Measurements from ENCODE around the gene ACTL10. TPM values are rescaled to one million over a fixed set of nuclear protein-coding genes. Genes with fewer than 3 reads are reported as not detected.

Gene ACTL10
- total RNA-seq, 1 experiment from 2014 or later = 1.3 TPM

GRCh38 chr20:33663161-33664084, 3.3 kb upstream of the ACTL10 start (continued):
- peak; percentile 42; the same call in 1 of the 2 replicates for TF ChIP-seq USF1 (CRISPR knock-in tag; IDR thresholded peaks at IDR 0.05)
- TF ChIP-seq FOXP1 (CRISPR knock-in tag; IDR thresholded peaks at IDR 0.05; ENCODE audit: borderline replicate concordance) = peak; percentile 17; the same call in 1 of the 2 replicates
- TF ChIP-seq FOXK1 (CRISPR knock-in tag; IDR thresholded peaks at IDR 0.05) = peak; percentile 58; the same call in 1 of the 2 replicates
- TF ChIP-seq E2F5 (CRISPR knock-in tag; IDR thresholded peaks at IDR 0.05) = peak; percentile 64; the same call in 1 of the 2 replicates
- 0 out of 2 replicates have a peak, but pooled peaks have one; percentile 27 for TF ChIP-seq ZNF219 (CRISPR knock-in tag; IDR thresholded peaks at IDR 0.05; ENCODE audit: borderline replicate concordance)
- TF ChIP-seq, protein P1, sequence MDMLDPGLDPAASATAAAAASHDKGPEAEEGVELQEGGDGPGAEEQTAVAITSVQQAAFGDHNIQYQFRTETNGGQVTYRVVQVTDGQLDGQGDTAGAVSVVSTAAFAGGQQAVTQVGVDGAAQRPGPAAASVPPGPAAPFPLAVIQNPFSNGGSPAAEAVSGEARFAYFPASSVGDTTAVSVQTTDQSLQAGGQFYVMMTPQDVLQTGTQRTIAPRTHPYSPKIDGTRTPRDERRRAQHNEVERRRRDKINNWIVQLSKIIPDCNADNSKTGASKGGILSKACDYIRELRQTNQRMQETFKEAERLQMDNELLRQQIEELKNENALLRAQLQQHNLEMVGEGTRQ (CRISPR knock-in tag; IDR thresholded peaks at IDR 0.05) = 0 out of 2 replicates have a peak, but pooled peaks have one; percentile 26
- TF ChIP-seq CREM (CRISPR knock-in tag; IDR thresholded peaks at IDR 0.05) = no peak
- TF ChIP-seq, protein P2, sequence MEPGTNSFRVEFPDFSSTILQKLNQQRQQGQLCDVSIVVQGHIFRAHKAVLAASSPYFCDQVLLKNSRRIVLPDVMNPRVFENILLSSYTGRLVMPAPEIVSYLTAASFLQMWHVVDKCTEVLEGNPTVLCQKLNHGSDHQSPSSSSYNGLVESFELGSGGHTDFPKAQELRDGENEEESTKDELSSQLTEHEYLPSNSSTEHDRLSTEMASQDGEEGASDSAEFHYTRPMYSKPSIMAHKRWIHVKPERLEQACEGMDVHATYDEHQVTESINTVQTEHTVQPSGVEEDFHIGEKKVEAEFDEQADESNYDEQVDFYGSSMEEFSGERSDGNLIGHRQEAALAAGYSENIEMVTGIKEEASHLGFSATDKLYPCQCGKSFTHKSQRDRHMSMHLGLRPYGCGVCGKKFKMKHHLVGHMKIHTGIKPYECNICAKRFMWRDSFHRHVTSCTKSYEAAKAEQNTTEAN (CRISPR knock-in tag; IDR thresholded peaks at IDR 0.05) = 0 out of 2 replicates have a peak, but pooled peaks have one; percentile 19
- TF ChIP-seq ELF4 (CRISPR knock-in tag; IDR thresholded peaks at IDR 0.05; ENCODE audit: low read depth) = peak; percentile 80; the same call in 1 of the 2 replicates
- no peak for TF ChIP-seq ESRRA (CRISPR knock-in tag; IDR thresholded peaks at IDR 0.05; ENCODE audit: borderline replicate concordance)
- peak; percentile 91 for TF ChIP-seq TP53 (CRISPR knock-in tag; IDR thresholded peaks at IDR 0.05)
- TF ChIP-seq, protein P3, sequence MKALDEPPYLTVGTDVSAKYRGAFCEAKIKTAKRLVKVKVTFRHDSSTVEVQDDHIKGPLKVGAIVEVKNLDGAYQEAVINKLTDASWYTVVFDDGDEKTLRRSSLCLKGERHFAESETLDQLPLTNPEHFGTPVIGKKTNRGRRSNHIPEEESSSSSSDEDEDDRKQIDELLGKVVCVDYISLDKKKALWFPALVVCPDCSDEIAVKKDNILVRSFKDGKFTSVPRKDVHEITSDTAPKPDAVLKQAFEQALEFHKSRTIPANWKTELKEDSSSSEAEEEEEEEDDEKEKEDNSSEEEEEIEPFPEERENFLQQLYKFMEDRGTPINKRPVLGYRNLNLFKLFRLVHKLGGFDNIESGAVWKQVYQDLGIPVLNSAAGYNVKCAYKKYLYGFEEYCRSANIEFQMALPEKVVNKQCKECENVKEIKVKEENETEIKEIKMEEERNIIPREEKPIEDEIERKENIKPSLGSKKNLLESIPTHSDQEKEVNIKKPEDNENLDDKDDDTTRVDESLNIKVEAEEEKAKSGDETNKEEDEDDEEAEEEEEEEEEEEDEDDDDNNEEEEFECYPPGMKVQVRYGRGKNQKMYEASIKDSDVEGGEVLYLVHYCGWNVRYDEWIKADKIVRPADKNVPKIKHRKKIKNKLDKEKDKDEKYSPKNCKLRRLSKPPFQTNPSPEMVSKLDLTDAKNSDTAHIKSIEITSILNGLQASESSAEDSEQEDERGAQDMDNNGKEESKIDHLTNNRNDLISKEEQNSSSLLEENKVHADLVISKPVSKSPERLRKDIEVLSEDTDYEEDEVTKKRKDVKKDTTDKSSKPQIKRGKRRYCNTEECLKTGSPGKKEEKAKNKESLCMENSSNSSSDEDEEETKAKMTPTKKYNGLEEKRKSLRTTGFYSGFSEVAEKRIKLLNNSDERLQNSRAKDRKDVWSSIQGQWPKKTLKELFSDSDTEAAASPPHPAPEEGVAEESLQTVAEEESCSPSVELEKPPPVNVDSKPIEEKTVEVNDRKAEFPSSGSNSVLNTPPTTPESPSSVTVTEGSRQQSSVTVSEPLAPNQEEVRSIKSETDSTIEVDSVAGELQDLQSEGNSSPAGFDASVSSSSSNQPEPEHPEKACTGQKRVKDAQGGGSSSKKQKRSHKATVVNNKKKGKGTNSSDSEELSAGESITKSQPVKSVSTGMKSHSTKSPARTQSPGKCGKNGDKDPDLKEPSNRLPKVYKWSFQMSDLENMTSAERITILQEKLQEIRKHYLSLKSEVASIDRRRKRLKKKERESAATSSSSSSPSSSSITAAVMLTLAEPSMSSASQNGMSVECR (CRISPR knock-in tag; IDR thresholded peaks at IDR 0.05; ENCODE audit: borderline replicate concordance) = peak; percentile 91
- TF ChIP-seq SP1 (CRISPR knock-in tag; conservative IDR thresholded peaks at IDR 0.05) = peak; percentile 91
- TF ChIP-seq ZNF281 (CRISPR knock-in tag; IDR thresholded peaks at IDR 0.05) = peak; percentile 4; the same call in 1 of the 2 replicates

Data from WTC11 (cell line).